Liver (tissue), 3 donors: ENCODE measurements around the gene NTN1.

Source experiments
- EGR1 ChIP-seq, 2 donors: IDR thresholded peaks; 2 replicates each; pipeline ENCODE4 v1.6.1; 2016 to 2018; ENCODE audit warnings: antibody characterized with exemption in 2 of 2, low read depth in 2 of 2
- GABPA ChIP-seq, 2 donors: IDR thresholded peaks in 1 of 2; conservative IDR thresholded peaks in 1 of 2; 2 replicates each; pipeline ENCODE4 v1.6.1; 2016; ENCODE audit warnings: antibody characterized with exemption in 2 of 2, mild to moderate bottlenecking in 1 of 2, moderate library complexity in 1 of 2
- HNF4A ChIP-seq, 2 donors: conservative IDR thresholded peaks; 2 replicates each; pipeline ENCODE4 v1.6.1; 2016; ENCODE audit warnings: antibody characterized with exemption in 2 of 2, mild to moderate bottlenecking in 2 of 2
- HNF4G ChIP-seq: IDR thresholded peaks from 2 replicates; pipeline ENCODE4 v1.6.1; 2016; ENCODE audit warnings: antibody characterized with exemption
- RAD21 ChIP-seq, 2 donors: IDR thresholded peaks; 2 replicates each; pipeline ENCODE4 v1.6.1; 2016; ENCODE audit warnings: antibody characterized with exemption in 2 of 2, mild to moderate bottlenecking in 2 of 2
- SP1 ChIP-seq: IDR thresholded peaks from 2 replicates; pipeline ENCODE4 v1.6.1; 2018; ENCODE audit warnings: antibody characterized with exemption, mild to moderate bottlenecking
- TAF1 ChIP-seq: conservative IDR thresholded peaks from 2 replicates; pipeline ENCODE4 v1.6.1; 2016; ENCODE audit warnings: antibody characterized with exemption, mild to moderate bottlenecking
- YY1 ChIP-seq: IDR thresholded peaks from 2 replicates; pipeline ENCODE4 v1.6.1; 2016; ENCODE audit warnings: antibody characterized with exemption, mild to moderate bottlenecking
- TF ChIP-seq, protein P1 (sequence below): fragments of 150-350 bp; IDR thresholded peaks from 2 replicates; pipeline ENCODE4 v1.5.1; 2017; ENCODE audit warnings: improper control_type of control experiment, low read depth, low read length; ENCODE audit not compliant: missing input control
- TF ChIP-seq, protein P2 (sequence below): IDR thresholded peaks from 2 replicates; pipeline ENCODE4 v1.6.1; 2016; ENCODE audit warnings: antibody characterized with exemption, mild to moderate bottlenecking
- TF ChIP-seq, protein P3 (sequence below): IDR thresholded peaks from 2 replicates; pipeline ENCODE4 v1.6.1; 2016; ENCODE audit warnings: antibody characterized with exemption
- donor health status: healthy.
- donor health status: healthy.

DNA sequence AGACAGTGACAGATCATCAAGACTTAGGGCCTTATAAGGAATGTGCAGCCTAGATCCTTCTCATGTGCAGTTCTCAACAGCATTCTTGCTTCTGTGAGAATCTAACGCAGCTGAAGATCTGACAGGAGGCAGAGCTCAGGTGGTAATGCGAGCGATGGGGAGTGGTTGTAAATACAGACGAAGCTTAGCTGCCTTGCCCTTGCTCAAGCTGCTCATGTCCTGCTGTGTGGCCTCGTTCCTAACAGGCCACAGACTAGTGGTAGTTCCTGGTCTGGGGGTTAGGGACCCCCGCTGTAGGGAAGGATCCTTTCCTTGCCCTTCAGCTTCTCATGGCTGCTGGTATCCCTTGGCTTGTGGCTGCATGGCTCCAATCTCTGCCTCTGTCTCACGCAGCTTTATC lies 10.3 kb upstream of the NTN1 start:
- TF ChIP-seq, protein P1, sequence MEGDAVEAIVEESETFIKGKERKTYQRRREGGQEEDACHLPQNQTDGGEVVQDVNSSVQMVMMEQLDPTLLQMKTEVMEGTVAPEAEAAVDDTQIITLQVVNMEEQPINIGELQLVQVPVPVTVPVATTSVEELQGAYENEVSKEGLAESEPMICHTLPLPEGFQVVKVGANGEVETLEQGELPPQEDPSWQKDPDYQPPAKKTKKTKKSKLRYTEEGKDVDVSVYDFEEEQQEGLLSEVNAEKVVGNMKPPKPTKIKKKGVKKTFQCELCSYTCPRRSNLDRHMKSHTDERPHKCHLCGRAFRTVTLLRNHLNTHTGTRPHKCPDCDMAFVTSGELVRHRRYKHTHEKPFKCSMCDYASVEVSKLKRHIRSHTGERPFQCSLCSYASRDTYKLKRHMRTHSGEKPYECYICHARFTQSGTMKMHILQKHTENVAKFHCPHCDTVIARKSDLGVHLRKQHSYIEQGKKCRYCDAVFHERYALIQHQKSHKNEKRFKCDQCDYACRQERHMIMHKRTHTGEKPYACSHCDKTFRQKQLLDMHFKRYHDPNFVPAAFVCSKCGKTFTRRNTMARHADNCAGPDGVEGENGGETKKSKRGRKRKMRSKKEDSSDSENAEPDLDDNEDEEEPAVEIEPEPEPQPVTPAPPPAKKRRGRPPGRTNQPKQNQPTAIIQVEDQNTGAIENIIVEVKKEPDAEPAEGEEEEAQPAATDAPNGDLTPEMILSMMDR = no peak
- TF ChIP-seq RAD21 (IDR thresholded peaks at IDR 0.05) (no peak), EGR1 (IDR thresholded peaks at IDR 0.05; ENCODE audit: low read depth in 2 of 2) (no peak), HNF4A (conservative IDR thresholded peaks at IDR 0.05) (no peak), TAF1 (no peak), GABPA (IDR thresholded peaks at IDR 0.05 in 1 of 2, conservative IDR thresholded peaks at IDR 0.05 in 1 of 2) (no peak), HNF4G (no peak), SP1 (no peak), YY1 (no peak)
- TF ChIP-seq, protein P2, sequence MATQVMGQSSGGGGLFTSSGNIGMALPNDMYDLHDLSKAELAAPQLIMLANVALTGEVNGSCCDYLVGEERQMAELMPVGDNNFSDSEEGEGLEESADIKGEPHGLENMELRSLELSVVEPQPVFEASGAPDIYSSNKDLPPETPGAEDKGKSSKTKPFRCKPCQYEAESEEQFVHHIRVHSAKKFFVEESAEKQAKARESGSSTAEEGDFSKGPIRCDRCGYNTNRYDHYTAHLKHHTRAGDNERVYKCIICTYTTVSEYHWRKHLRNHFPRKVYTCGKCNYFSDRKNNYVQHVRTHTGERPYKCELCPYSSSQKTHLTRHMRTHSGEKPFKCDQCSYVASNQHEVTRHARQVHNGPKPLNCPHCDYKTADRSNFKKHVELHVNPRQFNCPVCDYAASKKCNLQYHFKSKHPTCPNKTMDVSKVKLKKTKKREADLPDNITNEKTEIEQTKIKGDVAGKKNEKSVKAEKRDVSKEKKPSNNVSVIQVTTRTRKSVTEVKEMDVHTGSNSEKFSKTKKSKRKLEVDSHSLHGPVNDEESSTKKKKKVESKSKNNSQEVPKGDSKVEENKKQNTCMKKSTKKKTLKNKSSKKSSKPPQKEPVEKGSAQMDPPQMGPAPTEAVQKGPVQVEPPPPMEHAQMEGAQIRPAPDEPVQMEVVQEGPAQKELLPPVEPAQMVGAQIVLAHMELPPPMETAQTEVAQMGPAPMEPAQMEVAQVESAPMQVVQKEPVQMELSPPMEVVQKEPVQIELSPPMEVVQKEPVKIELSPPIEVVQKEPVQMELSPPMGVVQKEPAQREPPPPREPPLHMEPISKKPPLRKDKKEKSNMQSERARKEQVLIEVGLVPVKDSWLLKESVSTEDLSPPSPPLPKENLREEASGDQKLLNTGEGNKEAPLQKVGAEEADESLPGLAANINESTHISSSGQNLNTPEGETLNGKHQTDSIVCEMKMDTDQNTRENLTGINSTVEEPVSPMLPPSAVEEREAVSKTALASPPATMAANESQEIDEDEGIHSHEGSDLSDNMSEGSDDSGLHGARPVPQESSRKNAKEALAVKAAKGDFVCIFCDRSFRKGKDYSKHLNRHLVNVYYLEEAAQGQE = no peak
- TF ChIP-seq, protein P3, sequence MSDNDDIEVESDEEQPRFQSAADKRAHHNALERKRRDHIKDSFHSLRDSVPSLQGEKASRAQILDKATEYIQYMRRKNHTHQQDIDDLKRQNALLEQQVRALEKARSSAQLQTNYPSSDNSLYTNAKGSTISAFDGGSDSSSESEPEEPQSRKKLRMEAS = no peak
